ENCODE measurements around the gene CGB1.
"Not testable (repeated sequence)": the region's sequence is repeated elsewhere in the genome, so short reads cannot be mapped to it uniquely, and the experiment has no call there.

CGB1 gene

GRCh38 chr19:49057636-49058234 lies 21.0 kb upstream of the CGB1 start, which contains the start of gene CGB7:
CGB7 (minus strand) TSS chr19:49057749; CDS start chr19:49055375, 2,374 bp downstream.
- DNase-seq (ENCODE audit: low spot score) = peak; percentile 91

GRCh38 chr19:49056902-49057596 lies 20.4 kb upstream of the CGB1 start:
- DNase-seq (ENCODE audit: low spot score) = not testable (repeated sequence)

- DNase-seq (ENCODE audit: low spot score) = peak; percentile 93
Observed at GRCh38 chr19:49056101-49056901, 19.6 kb upstream of the CGB1 start.

- peak; percentile 73 for DNase-seq (ENCODE audit: low spot score)
Observed at GRCh38 chr19:49050376-49051033, 13.8 kb upstream of the CGB1 start.

- DNase-seq (ENCODE audit: low spot score) = not testable (repeated sequence)
Observed at GRCh38 chr19:49049834-49050233, 13.1 kb upstream of the CGB1 start.

GRCh38 chr19:49049011-49049410 lies 12.3 kb upstream of the CGB1 start, which contains the start of gene CGB8:
CGB8 (minus strand) TSS chr19:49049111; CDS start chr19:49048739, 372 bp downstream.
- DNase-seq (ENCODE audit: low spot score) = not testable (repeated sequence)

- not testable (repeated sequence) for DNase-seq (ENCODE audit: low spot score)
Observed at GRCh38 chr19:49043548-49043947, 6.9 kb upstream of the CGB1 start, which contains the start of gene CGB5. CGB5 (plus strand) TSS chr19:49043848; CDS start chr19:49044210, 362 bp downstream.

- not testable (repeated sequence) for DNase-seq (ENCODE audit: low spot score)
Observed at GRCh38 chr19:49042666-49043065, 6.0 kb upstream of the CGB1 start.

- DNase-seq (ENCODE audit: low spot score) = no peak
Observed at GRCh38 chr19:49042177-49042576, 5.5 kb upstream of the CGB1 start.

- DNase-seq (ENCODE audit: low spot score) = not testable (repeated sequence)
Observed at GRCh38 chr19:49039736-49040135, 3.0 kb upstream of the CGB1 start.

- DNase-seq (ENCODE audit: low spot score) = peak; percentile 69
Observed at GRCh38 chr19:49038557-49039276, 2.0 kb upstream of the CGB1 start.

- not testable (repeated sequence) for DNase-seq (ENCODE audit: low spot score)
Observed at GRCh38 chr19:49038111-49038510, 1.4 kb upstream of the CGB1 start.

- DNase-seq (ENCODE audit: low spot score) = not testable (repeated sequence)
Observed at GRCh38 chr19:49031642-49032301, 4.9 kb downstream of the CGB1 start, which contains the start of gene CGB2. CGB2 (plus strand) TSS chr19:49031890; CDS start chr19:49032096, 206 bp downstream.

GRCh38 chr19:49030323-49030722 lies 6.4 kb downstream of the CGB1 start:
- DNase-seq (ENCODE audit: low spot score) = not testable (repeated sequence)

GRCh38 chr19:49029749-49030148 lies 6.9 kb downstream of the CGB1 start:
- not testable (repeated sequence) for DNase-seq (ENCODE audit: low spot score)

- DNase-seq (ENCODE audit: low spot score) = not testable (repeated sequence)
Observed at GRCh38 chr19:49028686-49029085, 8.0 kb downstream of the CGB1 start.

- DNase-seq (ENCODE audit: low spot score) = not testable (repeated sequence)
Observed at GRCh38 chr19:49025599-49025998, 11.1 kb downstream of the CGB1 start.

- DNase-seq (ENCODE audit: low spot score) = not testable (repeated sequence)
Observed at GRCh38 chr19:49025088-49025487, 11.6 kb downstream of the CGB1 start.

- DNase-seq (ENCODE audit: low spot score) = not testable (repeated sequence)
Observed at GRCh38 chr19:49024233-49024632, 12.5 kb downstream of the CGB1 start, which contains the start of gene CGB3. CGB3 (minus strand) TSS chr19:49024333; CDS start chr19:49023971, 362 bp downstream.

- DNase-seq (ENCODE audit: low spot score) = no peak
Observed at GRCh38 chr19:49022116-49022515, 14.6 kb downstream of the CGB1 start.
